ENCODE results near the gene RPTOR. TPM values are rescaled to one million over a fixed set of nuclear protein-coding genes. Genes with fewer than 3 reads are reported as not detected.

RPTOR gene
- total RNA-seq, 1 experiment from 2014 or later: 25.1 TPM

GRCh38 chr17:80692931-80693467 lies 148.4 kb downstream of the RPTOR start:
- Histone ChIP-seq H3K23ac (ENCODE audit: insufficient read length, low read depth, low read length) (no peak overlapping the region), H2BK15ac (ENCODE audit: low read depth, low read length) (no peak overlapping the region), H3K56ac (ENCODE audit: insufficient read length, low read depth, low read length) (no peak overlapping the region), H4K5ac (ENCODE audit: insufficient read length, low read depth, low read length) (no peak overlapping the region), H2BK20ac (ENCODE audit: low read depth, low read length, poor library complexity, severe bottlenecking) (no peak overlapping the region), H4K91ac (ENCODE audit: insufficient read length, low read depth, low read length) (no peak overlapping the region), H2AFZ (ENCODE audit: low read length) (no peak overlapping the region), H3K27me3 (ENCODE audit: insufficient read depth, low read length) (no peaks in the 10 kb centered on the region), H2BK5ac (ENCODE audit: insufficient read length, low read length) (no peak overlapping the region), H3K18ac (ENCODE audit: insufficient read length, low read depth, low read length) (no peak overlapping the region), H4K8ac (replicated peaks; ENCODE audit: insufficient read length, low read depth, low read length) (no peak overlapping the region), H3K27ac (ENCODE audit: insufficient read length, low read depth, low read length) (no peak overlapping the region), H2BK12ac (ENCODE audit: insufficient read length, low read depth, low read length) (no peak overlapping the region), H3K9me3 (ENCODE audit: control insufficient read depth, low read depth, low read length) (no peaks in the 10 kb centered on the region), H3K4me1 (ENCODE audit: insufficient read depth, low read length) (no peaks in the 10 kb centered on the region; the same call in 1 of the 2 replicates), H3K14ac (ENCODE audit: insufficient read depth, low read length) (no peak overlapping the region), H3K79me1 (ENCODE audit: insufficient read depth, low read depth, low read length, poor library complexity, severe bottlenecking) (no peaks in the 10 kb centered on the region), H3K79me2 (ENCODE audit: insufficient read depth, low read length) (peaks cover 4% of the 10 kb centered on the region; the same call in 1 of the 2 replicates), H4K20me1 (ENCODE audit: control insufficient read depth, insufficient read depth, insufficient read length) (peaks cover 2% of the 10 kb centered on the region), H3K9ac (ENCODE audit: extremely low read depth, insufficient read length, low read length) (no peak overlapping the region), H2AK5ac (ENCODE audit: insufficient read length, low read length) (no peak overlapping the region), H3K4me2 (ENCODE audit: insufficient read depth, insufficient read length, low read length) (no peak overlapping the region), H3K4ac (ENCODE audit: low read depth, low read length) (no peak overlapping the region), H3T11ph (ENCODE audit: low read length) (no peak overlapping the region), H3K23me2 (ENCODE audit: insufficient read length, low read depth, low read length, poor library complexity, severe bottlenecking) (no peaks in the 10 kb centered on the region), H2BK120ac (ENCODE audit: low read depth, low read length, poor library complexity, severe bottlenecking) (no peak overlapping the region)
- peak overlapping the region in 2 of 3 experiments; percentile 55 to 57; a peak in 3 of 7 replicates for H3K27ac Mint-ChIP-seq
- no peaks in the 10 kb centered on the region for H3K27me3 Mint-ChIP-seq (ENCODE audit: low read depth)
- H3K4me1 Mint-ChIP-seq: peaks cover 53% of the 10 kb centered on the region in 2 experiments
- H3K36me3 Mint-ChIP-seq (ENCODE audit: insufficient read depth in 1 of 3, low read depth in 3 of 3): peaks cover 0 to 1% (median 0%) of the 10 kb centered on the region in 3 experiments; a peak in 1 of 7 replicates
- no peak for DNase-seq
- TF ChIP-seq, protein P1, sequence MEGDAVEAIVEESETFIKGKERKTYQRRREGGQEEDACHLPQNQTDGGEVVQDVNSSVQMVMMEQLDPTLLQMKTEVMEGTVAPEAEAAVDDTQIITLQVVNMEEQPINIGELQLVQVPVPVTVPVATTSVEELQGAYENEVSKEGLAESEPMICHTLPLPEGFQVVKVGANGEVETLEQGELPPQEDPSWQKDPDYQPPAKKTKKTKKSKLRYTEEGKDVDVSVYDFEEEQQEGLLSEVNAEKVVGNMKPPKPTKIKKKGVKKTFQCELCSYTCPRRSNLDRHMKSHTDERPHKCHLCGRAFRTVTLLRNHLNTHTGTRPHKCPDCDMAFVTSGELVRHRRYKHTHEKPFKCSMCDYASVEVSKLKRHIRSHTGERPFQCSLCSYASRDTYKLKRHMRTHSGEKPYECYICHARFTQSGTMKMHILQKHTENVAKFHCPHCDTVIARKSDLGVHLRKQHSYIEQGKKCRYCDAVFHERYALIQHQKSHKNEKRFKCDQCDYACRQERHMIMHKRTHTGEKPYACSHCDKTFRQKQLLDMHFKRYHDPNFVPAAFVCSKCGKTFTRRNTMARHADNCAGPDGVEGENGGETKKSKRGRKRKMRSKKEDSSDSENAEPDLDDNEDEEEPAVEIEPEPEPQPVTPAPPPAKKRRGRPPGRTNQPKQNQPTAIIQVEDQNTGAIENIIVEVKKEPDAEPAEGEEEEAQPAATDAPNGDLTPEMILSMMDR (conservative IDR thresholded peaks at IDR 0.05): peak; percentile 48
- no peak overlapping the region for H3K4me3 Mint-ChIP-seq
- no CpG with 5 or more reads among the region's 13 CpGs for WGBS (ENCODE audit: extremely low coverage, insufficient read length, low lambda C conversion rate)
- no peaks in the 10 kb centered on the region for H3K9me3 Mint-ChIP-seq

Measured in H9 (cell line).